ENCODE data around the gene PDIA3. TPM values are rescaled to one million over a fixed set of nuclear protein-coding genes. Genes with fewer than 3 reads are reported as not detected.

PDIA3 gene
- total RNA-seq, 2 experiments from 2014 or later, result 82.1 to 293 TPM

- H3K27ac ChIP-seq (ENCODE audit: low read depth, low read length, poor library complexity, severe bottlenecking), result peak overlapping the region; percentile 18
- no peaks in the 10 kb centered on the region for H3K9me2 ChIP-seq (ENCODE audit: insufficient read depth, low read length)
- no peak overlapping the region for H2AFZ ChIP-seq (ENCODE audit: low read length)
- H3K4me2 ChIP-seq (ENCODE audit: low read length), result peak overlapping the region; percentile 35; the same call in 1 of the 2 replicates
- H3K9me3 ChIP-seq (ENCODE audit: low read length), result no peaks in the 10 kb centered on the region
- BruUV-seq (replicated peaks), result no TSS peak
- H3K36me3 ChIP-seq (ENCODE audit: insufficient read depth, low read length), result peaks cover 91% of the 10 kb centered on the region
- H3K4me3 ChIP-seq (ENCODE audit: low read depth, low read length, poor library complexity, severe bottlenecking), result no peak overlapping the region
- peaks cover 42% of the 10 kb centered on the region for H3K4me1 ChIP-seq (ENCODE audit: insufficient read depth, low read length, poor library complexity, severe bottlenecking)
- TF ChIP-seq EZH2phosphoT487 (IDR thresholded peaks at IDR 0.05; ENCODE audit: borderline replicate concordance, low read depth, low read length) (no peak), CTCF (conservative IDR thresholded peaks at IDR 0.05; ENCODE audit: low read length) (no peak)
- ChIA-PET POLR2A (interaction anchor here (0.5 to 1.7 kb wide), 7 partner anchors 13 to 249 kb away, joined by 3 to 9 read pairs (median 4); partner anchors contain the start of genes HYPK and SERINC4), CTCF (ENCODE audit: unreplicated experiment) (no interaction called here)
- no peak for DNase-seq (ENCODE audit: low spot score)
- intact Hi-C loops (cut with micrococcal nuclease; ENCODE audit: unreplicated experiment), result no loop called here
- H3K79me2 ChIP-seq (ENCODE audit: insufficient read depth, low read depth, low read length), result peaks cover 54% of the 10 kb centered on the region
- H4K20me1 ChIP-seq (ENCODE audit: insufficient read depth, low read length), result peaks cover 41% of the 10 kb centered on the region
These were observed 25.6 kb downstream of the PDIA3 start for GRCh38 chr15:43771816-43772215.

GRCh38 chr15:43772624-43773023, 26.4 kb downstream of the PDIA3 start:
- no TSS peak for BruUV-seq (replicated peaks)
- Histone ChIP-seq H3K36me3 (ENCODE audit: insufficient read depth, low read length) (peaks cover 83% of the 10 kb centered on the region), H3K4me2 (ENCODE audit: low read length) (peak overlapping the region; percentile 35; the same call in 1 of the 2 replicates), H3K79me2 (ENCODE audit: insufficient read depth, low read depth, low read length) (peaks cover 54% of the 10 kb centered on the region), H3K9me3 (ENCODE audit: low read length) (no peaks in the 10 kb centered on the region), H3K27ac (ENCODE audit: low read depth, low read length, poor library complexity, severe bottlenecking) (peak overlapping the region; percentile 18), H3K9me2 (ENCODE audit: insufficient read depth, low read length) (no peaks in the 10 kb centered on the region), H3K4me3 (ENCODE audit: low read depth, low read length, poor library complexity, severe bottlenecking) (no peak overlapping the region), H2AFZ (ENCODE audit: low read length) (no peak overlapping the region), H3K4me1 (ENCODE audit: insufficient read depth, low read length, poor library complexity, severe bottlenecking) (peaks cover 44% of the 10 kb centered on the region), H4K20me1 (ENCODE audit: insufficient read depth, low read length) (peaks cover 41% of the 10 kb centered on the region)
- ChIA-PET POLR2A (interaction anchor here (1.7 to 7.0 kb wide), 2 partner anchors 16 to 27 kb away, joined by 5 to 98 read pairs; partner anchors contain the start of genes HYPK, SERF2 and SERINC4), CTCF (ENCODE audit: unreplicated experiment) (no interaction called here)
- no peak for DNase-seq (ENCODE audit: low spot score)
- TF ChIP-seq CTCF (conservative IDR thresholded peaks at IDR 0.05; ENCODE audit: low read length) (no peak), EZH2phosphoT487 (IDR thresholded peaks at IDR 0.05; ENCODE audit: borderline replicate concordance, low read depth, low read length) (no peak)
- intact Hi-C loops (cut with micrococcal nuclease; ENCODE audit: unreplicated experiment), result no loop called here

GRCh38 chr15:43774062-43774461, 27.8 kb downstream of the PDIA3 start:
- POLR2A ChIA-PET, result interaction anchor here (1.3 to 7.0 kb wide), 3 partner anchors 15 to 28 kb away, joined by 3 to 98 read pairs (median 6); partner anchors contain the start of gene SERF2
- Histone ChIP-seq H3K4me2 (ENCODE audit: low read length) (peak overlapping the region; percentile 85), H3K4me1 (ENCODE audit: insufficient read depth, low read length, poor library complexity, severe bottlenecking) (peaks cover 55% of the 10 kb centered on the region), H3K4me3 (ENCODE audit: low read depth, low read length, poor library complexity, severe bottlenecking) (peak overlapping the region; percentile 79), H4K20me1 (ENCODE audit: insufficient read depth, low read length) (peaks cover 41% of the 10 kb centered on the region), H3K36me3 (ENCODE audit: insufficient read depth, low read length) (peaks cover 69% of the 10 kb centered on the region), H3K9me3 (ENCODE audit: low read length) (no peaks in the 10 kb centered on the region), H3K27ac (ENCODE audit: low read depth, low read length, poor library complexity, severe bottlenecking) (peak overlapping the region; percentile 91), H3K9me2 (ENCODE audit: insufficient read depth, low read length) (no peaks in the 10 kb centered on the region), H2AFZ (ENCODE audit: low read length) (no peak overlapping the region), H3K79me2 (ENCODE audit: insufficient read depth, low read depth, low read length) (peaks cover 64% of the 10 kb centered on the region)
- CTCF ChIA-PET (ENCODE audit: unreplicated experiment), result no interaction called here
- intact Hi-C loops (cut with micrococcal nuclease; ENCODE audit: unreplicated experiment), result no loop called here
- no TSS peak for BruUV-seq (replicated peaks)
- no peak for TF ChIP-seq CTCF (conservative IDR thresholded peaks at IDR 0.05; ENCODE audit: low read length)
- TF ChIP-seq EZH2phosphoT487 (IDR thresholded peaks at IDR 0.05; ENCODE audit: borderline replicate concordance, low read depth, low read length), result no peak
- DNase-seq (ENCODE audit: low spot score), result no peak

Data from OCI-LY7 (cell line).